IPS-18c (cell line): ENCODE measurements around the gene OPN3.

Experiments
- H3K4me3 ChIP-seq: 2 replicates; pipeline ENCODE4 v1.7.0; 2013; ENCODE audit warnings: low read depth, mild to moderate bottlenecking, low read length, moderate library complexity; ENCODE audit not compliant: insufficient read depth
- H3K9me3 ChIP-seq: one replicate; pipeline ENCODE4 v1.6.1; 2013; ENCODE audit warnings: mild to moderate bottlenecking, low read length, moderate library complexity; ENCODE audit not compliant: control insufficient read depth, insufficient read depth

OPN3 gene

GRCh38 chr1:241632987-241633386, 7.2 kb downstream of the OPN3 start:
- Histone ChIP-seq H3K4me3 (no peak overlapping the region), H3K9me3 (no peaks in the 10 kb centered on the region)

DNA sequence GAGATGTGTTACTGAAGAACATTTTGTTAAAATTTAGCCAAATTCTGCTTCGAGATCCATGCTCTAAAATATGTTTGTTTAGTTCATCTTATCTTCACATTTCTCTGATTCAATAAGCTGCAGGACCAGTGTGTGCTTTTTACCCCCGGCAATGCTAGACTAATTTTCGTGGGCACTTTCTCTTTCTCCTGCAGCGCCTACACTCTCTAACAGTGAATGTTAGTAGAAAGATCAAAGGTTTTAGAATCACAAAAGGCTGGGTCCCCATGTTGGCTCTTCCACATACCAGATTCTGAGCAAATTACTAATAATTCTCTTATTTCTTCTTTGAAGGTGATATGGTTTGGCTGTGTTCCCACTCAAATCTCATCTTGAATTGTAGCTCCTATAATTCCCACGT, 8.5 kb downstream of the OPN3 start:
- no peak overlapping the region for H3K4me3 ChIP-seq
- no peaks in the 10 kb centered on the region for H3K9me3 ChIP-seq

- no peaks in the 10 kb centered on the region for H3K9me3 ChIP-seq
- no peak overlapping the region for H3K4me3 ChIP-seq
Observed at GRCh38 chr1:241630899-241631298, 9.3 kb downstream of the OPN3 start.

DNA sequence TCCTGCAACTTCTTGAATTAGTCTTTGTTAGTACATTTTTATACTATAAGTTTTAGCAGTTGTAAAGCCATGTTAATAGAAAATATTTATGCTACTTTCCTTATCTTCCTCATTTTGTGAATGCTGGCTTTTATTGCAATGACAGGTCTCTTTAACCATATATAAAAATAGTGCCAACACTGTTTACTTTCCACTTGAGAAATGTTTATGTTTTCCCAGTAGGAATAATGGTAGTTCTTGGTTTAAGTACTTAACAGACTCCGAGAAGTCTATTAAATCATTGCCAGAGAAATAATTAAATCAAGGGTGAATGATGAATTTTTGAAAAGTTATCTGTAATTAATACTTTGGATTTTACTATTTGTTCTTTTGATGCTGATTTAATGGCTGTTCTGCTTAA, 9.7 kb downstream of the OPN3 start:
- Histone ChIP-seq H3K4me3 (no peak overlapping the region), H3K9me3 (no peaks in the 10 kb centered on the region)

DNA sequence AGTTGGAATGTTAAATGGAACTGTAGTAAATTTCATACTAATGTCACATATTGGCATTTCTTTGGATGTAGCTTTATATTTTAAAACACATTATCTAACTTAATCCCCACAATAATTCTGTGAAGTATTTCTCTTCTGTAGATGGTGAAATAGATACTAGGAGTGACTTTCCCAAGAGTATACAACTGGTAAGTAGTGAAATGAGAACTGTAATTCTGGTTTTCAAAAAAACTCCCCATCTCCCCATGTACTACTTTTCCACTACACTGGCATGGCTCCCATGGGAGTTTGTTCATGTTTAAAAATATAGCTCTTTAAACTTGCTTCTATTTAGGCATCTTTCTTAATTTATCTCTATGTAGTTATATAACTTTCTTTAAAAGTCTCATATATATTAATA, 10.2 kb downstream of the OPN3 start:
- H3K9me3 ChIP-seq, result no peaks in the 10 kb centered on the region
- no peak overlapping the region for H3K4me3 ChIP-seq

GRCh38 chr1:241627453-241628259, 12.5 kb downstream of the OPN3 start:
- H3K9me3 ChIP-seq, result no peaks in the 10 kb centered on the region
- no peak overlapping the region for H3K4me3 ChIP-seq

DNA sequence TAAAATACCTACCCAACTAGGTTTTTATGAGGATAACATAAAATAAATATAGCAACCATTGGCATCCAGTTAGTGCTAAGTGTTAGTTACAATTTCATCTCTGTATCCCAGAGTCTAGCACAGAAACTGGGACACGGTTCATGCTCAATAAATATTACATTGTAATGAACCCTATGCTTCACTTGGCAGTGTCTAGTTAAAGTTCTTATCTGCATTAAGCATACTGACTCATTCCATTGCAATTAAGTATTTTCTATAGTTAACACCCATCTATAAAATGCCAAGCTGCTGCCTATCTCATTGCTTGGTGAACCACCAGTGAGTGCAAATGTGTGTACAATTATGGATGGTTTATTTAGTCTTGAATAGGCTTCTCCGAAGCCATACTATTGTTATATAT, 15.2 kb downstream of the OPN3 start:
- Histone ChIP-seq H3K4me3 (no peak overlapping the region), H3K9me3 (no peaks in the 10 kb centered on the region)

DNA sequence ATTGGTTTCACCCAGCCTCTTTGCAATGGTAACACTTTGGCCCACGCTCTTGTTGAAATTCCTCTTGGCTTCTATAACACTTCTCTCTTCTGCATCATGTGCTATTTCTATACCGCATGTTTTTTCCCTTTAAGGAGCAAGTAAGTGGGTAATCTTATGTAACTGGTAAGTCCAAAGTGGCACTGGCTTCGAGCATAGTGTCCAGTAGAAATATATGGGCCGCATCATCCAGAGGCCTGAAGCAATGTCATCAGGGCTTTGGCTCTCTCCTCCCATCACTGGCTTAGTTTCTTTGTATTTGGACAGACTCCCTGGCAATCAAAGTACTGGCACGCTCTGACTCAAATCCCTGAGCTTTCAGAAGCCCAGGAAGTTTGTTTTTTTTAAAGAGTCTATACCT, 17.5 kb downstream of the OPN3 start:
- Histone ChIP-seq H3K9me3 (no peaks in the 10 kb centered on the region), H3K4me3 (no peak overlapping the region)

- H3K9me3 ChIP-seq, result no peaks in the 10 kb centered on the region
- no peak overlapping the region for H3K4me3 ChIP-seq
Observed at GRCh38 chr1:241617426-241617825, 22.7 kb downstream of the OPN3 start.

DNA sequence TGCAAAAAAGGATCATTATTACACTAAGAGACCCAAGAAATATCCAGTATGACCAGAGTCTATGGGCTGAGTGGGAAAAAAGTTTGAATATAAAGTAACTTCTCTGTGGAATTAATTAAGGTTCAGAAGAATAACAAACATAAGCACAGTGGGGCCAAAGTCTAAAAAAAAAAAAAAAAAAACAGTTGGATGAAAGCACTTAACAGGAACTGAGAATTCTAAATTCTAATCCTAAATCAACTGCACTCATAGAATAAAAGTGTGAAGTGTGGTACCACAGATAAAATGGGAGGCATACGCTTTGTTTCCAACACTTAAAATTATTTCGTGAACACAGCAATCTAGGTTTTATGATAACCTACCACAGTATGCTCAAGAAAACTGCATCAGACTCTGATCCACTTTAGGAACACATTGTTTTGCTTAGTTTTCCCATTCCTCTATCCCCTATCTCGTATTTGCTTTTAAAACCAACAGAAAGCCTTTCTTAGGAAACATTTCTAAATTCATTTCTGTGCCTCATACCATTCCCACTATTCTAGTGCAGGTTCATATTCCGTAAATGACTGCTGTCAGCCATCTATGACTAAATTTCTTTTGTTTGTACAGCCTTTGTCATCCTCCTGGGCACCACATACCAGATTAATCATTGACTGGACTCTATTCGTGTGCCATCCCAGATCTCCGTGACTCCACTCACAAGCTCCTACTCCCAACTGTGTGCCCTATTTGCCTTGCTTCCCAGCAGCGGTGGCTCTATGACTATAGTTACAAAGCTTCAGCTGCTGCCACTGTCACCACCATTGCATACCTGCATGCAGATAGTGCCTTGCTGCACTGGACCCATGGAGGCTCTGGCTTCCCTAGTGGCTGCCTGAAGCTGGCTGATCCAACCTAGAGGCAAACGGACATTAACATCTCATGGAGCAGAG, 24.9 kb downstream of the OPN3 start:
- no peaks in the 10 kb centered on the region for H3K9me3 ChIP-seq
- no peak overlapping the region for H3K4me3 ChIP-seq

GRCh38 chr1:241614572-241614971, 25.6 kb downstream of the OPN3 start:
- Histone ChIP-seq H3K4me3 (no peak overlapping the region), H3K9me3 (no peaks in the 10 kb centered on the region)

DNA sequence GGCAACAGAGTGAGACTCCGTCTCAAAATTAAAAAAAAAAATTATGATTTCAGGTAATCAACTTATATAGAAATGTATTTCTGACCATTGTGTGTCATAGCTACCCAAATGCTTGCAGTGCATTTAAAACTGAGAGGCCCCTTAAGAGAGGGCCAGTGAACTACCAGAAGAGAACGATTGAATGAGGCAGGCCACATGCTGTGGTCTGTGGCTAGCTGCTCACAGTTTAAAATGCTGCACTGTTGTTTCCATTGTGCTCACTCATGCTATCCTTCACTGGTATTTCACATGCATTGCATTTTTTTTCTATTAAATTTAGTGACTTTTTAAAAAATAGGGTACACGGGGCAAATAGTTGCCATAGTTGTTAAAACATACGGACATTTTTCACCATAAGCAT, 26.0 kb downstream of the OPN3 start:
- no peak overlapping the region for H3K4me3 ChIP-seq

DNA sequence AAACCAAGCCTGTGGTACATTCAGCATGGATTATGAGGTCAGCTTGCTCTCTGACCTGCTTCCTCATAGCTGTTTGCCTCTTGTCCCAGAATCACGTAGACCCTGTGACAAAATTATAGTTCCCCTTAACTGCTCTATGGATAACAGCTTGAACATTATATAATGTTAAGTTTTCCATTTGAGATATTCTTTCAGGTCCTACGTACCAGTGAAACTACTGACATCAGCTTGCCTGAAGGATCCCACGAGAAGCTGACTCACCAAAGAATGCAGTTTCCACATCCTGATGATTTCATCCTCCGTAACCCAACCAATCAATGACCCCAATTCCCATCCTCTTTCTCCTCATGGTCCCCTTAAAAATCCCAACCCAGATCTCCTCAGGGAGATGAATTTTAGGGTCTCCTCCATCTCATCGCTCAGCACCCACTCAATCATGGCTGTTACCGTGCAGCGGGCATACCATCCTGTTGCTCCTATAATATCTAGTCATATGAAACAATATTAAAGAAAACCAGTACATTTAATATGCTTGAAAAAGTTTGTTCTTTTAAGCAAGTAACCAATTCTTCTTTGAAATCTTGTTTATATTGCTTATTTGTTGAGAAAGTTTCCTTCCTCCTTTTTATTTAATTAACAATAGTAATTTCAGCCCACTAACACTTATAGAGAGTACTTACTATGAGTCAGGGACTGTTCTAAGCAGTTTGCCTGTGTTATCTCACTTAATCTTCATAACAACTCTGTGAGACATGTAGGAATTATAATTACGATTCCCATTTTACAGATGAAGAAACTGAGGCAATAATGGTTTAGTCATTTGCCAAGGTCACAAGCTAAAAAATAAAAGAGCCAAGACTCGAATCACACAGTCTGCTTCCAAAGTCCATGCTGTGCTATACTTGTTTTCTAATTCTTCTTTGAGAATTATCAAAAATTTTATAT, 27.4 kb downstream of the OPN3 start:
- H3K9me3 ChIP-seq, result no peaks in the 10 kb centered on the region
- H3K4me3 ChIP-seq, result no peak overlapping the region

More for the DNA sequence above, 26.0 kb downstream of the OPN3 start:
- no peaks in the 10 kb centered on the region for H3K9me3 ChIP-seq

- Histone ChIP-seq H3K9me3 (no peaks in the 10 kb centered on the region), H3K4me3 (no peak overlapping the region)
Observed at GRCh38 chr1:241611736-241612135, 28.4 kb downstream of the OPN3 start.

DNA sequence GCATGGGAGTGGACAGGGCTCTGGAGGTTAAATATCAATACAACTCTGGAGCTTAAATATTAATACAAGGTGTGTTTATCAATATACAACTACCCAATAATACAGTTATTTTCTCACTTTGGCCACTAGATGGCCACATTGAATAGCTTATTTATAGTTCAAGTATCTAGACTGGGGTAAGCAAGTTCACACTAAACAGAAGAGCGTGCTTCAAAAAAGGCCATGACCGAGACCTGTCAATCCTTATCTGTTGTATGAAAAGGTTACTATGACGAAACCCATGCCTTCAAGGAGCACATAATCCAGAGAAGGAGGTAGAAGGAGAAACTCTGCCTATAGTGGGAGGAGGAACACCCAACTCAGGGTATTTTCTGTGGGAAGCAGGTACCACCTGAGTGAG, 29.1 kb downstream of the OPN3 start:
- H3K4me3 ChIP-seq, result no peak overlapping the region
- no peaks in the 10 kb centered on the region for H3K9me3 ChIP-seq

DNA sequence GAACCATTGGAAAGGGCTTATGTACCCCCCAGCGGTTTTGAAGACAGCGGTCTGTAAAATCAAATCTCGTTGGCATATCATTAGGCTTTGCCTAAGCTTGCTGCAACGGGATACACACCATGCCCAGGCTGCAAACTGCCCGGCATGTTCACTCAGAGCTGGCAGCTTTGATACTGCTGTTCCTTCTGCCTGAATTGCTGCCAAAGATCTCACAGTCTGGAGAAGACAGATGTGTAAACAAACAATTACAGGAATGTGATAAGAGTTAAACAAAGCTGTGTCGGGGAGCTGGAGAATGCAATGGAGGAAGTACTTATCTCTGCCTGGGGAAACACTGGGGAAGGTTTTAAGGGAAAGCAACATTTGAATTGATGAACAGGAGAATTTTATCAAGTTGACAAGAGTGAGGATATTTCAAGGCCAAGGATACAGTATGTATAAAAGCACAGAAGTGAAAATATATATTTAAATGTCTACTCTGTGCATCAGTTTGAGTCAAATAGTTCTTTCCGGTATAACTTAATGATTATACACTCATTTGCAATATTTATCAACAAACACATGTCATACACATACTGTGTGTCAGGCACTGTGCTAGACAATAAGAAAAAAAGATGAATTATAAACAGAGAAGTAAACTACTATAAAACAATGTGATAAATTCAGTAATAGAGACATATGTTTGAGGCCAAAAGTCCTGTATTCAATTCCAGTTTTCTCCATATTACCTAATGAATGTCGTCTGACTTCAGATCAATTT, 29.9 kb downstream of the OPN3 start:
- Histone ChIP-seq H3K9me3 (no peaks in the 10 kb centered on the region), H3K4me3 (no peak overlapping the region)
